CD14-positive monocyte (primary cell): ENCODE data around the gene COL12A1. TPM values are rescaled to one million over a fixed set of nuclear protein-coding genes. Genes with fewer than 3 reads are reported as not detected.

Experiments
- DNase-seq, 3 donors: peaks; one replicate each; pipeline ENCODE4 v3.0.0-alpha.2; 2011 to 2022
- H2AFZ ChIP-seq: 2 replicates; pipeline ENCODE4 v1.6.0; 2012; ENCODE audit warnings: mild to moderate bottlenecking, low read depth, low read length, inconsistent platforms; ENCODE audit not compliant: insufficient read depth, poor library complexity, severe bottlenecking
- H3K27ac ChIP-seq, 2 donors: 1 replicate in 1 of 2; 2 replicates in 1 of 2; pipeline ENCODE4 v1.5.1; 2012 to 2013; ENCODE audit warnings: low read length in 2 of 2, control low read depth in 1 of 2, inconsistent platforms in 1 of 2, low read depth in 1 of 2, mild to moderate bottlenecking in 1 of 2
- H3K27me3 ChIP-seq, 2 donors: one replicate each; pipeline versions ENCODE4 v1.6.0 to v1.6.1; 2011 to 2013; ENCODE audit warnings: low read length in 2 of 2; ENCODE audit not compliant: control insufficient read depth in 2 of 2, insufficient read depth in 2 of 2
- H3K36me3 ChIP-seq, 2 donors: replicated peaks in 1 of 2; 1 replicate in 1 of 2; 2 replicates in 1 of 2; pipeline versions ENCODE4 v1.5.1 to v1.6.1; 2012 to 2013; ENCODE audit warnings: low read length in 2 of 2, control low read depth in 1 of 2, inconsistent platforms in 1 of 2, mild to moderate bottlenecking in 1 of 2; ENCODE audit not compliant: insufficient read depth in 2 of 2, control insufficient read depth in 1 of 2
- H3K4me1 ChIP-seq, 2 donors: 1 replicate in 1 of 2; 2 replicates in 1 of 2; pipeline versions ENCODE4 v1.5.1 to v1.6.1; 2012 to 2013; ENCODE audit warnings: low read length in 2 of 2, control low read depth in 1 of 2, inconsistent platforms in 1 of 2, mild to moderate bottlenecking in 1 of 2, moderate library complexity in 1 of 2; ENCODE audit not compliant: insufficient read depth in 2 of 2, control insufficient read depth in 1 of 2
- H3K4me2 ChIP-seq: replicated peaks from 2 replicates; pipeline ENCODE3; 2012; ENCODE audit warnings: low read length, moderate library complexity, mild to moderate bottlenecking; ENCODE audit not compliant: poor library complexity, severe bottlenecking; ENCODE audit errors: extremely low read depth
- H3K4me3 ChIP-seq, 3 experiments: fragments of 200-600 bp in 1 of 3; sonication (generic) in 1 of 3; replicated peaks in 1 of 3; 1 replicate in 2 of 3; 2 replicates in 1 of 3; pipeline ENCODE4 v1.5.1; 2011 to 2013; ENCODE audit warnings: low read length in 3 of 3, mild to moderate bottlenecking in 3 of 3, control low read depth in 2 of 3, low read depth in 2 of 3, inconsistent platforms in 1 of 3, moderate library complexity in 1 of 3
- H3K79me2 ChIP-seq: 2 replicates; pipeline ENCODE4 v1.6.0; 2012; ENCODE audit warnings: mild to moderate bottlenecking, control low read depth, inconsistent platforms, low read length, moderate library complexity; ENCODE audit not compliant: insufficient read depth
- H3K9ac ChIP-seq: 2 replicates; pipeline ENCODE4 v1.6.0; 2017; ENCODE audit warnings: low read length, mild to moderate bottlenecking; ENCODE audit not compliant: insufficient read depth, poor library complexity, severe bottlenecking
- H3K9me3 ChIP-seq, 2 donors: replicated peaks in 1 of 2; 1 replicate in 1 of 2; 2 replicates in 1 of 2; pipeline versions ENCODE4 v1.5.1 to v1.6.1; 2012 to 2013; ENCODE audit warnings: low read length in 2 of 2, control low read depth in 1 of 2; ENCODE audit not compliant: control insufficient read depth in 1 of 2, insufficient read depth in 1 of 2
- H4K20me1 ChIP-seq: 2 replicates; pipeline ENCODE4 v1.6.0; 2012; ENCODE audit warnings: mild to moderate bottlenecking, low read length, control low read depth, moderate library complexity; ENCODE audit not compliant: insufficient read depth
- H3K27ac Mint-ChIP-seq, 7 donors: one replicate each; pipeline ENCODE4 v1.8.0; 2020; ENCODE audit warnings: mild to moderate bottlenecking in 7 of 7, mixed read lengths in 7 of 7, moderate library complexity in 6 of 7, inconsistent platforms in 2 of 7
- H3K27me3 Mint-ChIP-seq, 3 donors: one replicate each; pipeline ENCODE4 v1.8.0; 2021 to 2022; ENCODE audit warnings: low read depth in 3 of 3, mild to moderate bottlenecking in 3 of 3, mixed read lengths in 3 of 3, moderate library complexity in 3 of 3, inconsistent platforms in 1 of 3
- H3K36me3 Mint-ChIP-seq, 2 donors: one replicate each; pipeline ENCODE4 v1.8.0; 2020; ENCODE audit warnings: mixed read lengths in 2 of 2, inconsistent platforms in 1 of 2, mild to moderate bottlenecking in 1 of 2
- H3K4me1 Mint-ChIP-seq: one replicate; pipeline ENCODE4 v1.8.0; 2020; ENCODE audit warnings: mild to moderate bottlenecking, mixed read lengths
- H3K4me3 Mint-ChIP-seq, 2 donors: one replicate each; pipeline ENCODE4 v1.8.0; 2020; ENCODE audit warnings: mild to moderate bottlenecking in 2 of 2, mixed read lengths in 2 of 2, moderate library complexity in 1 of 2
- H3K9me3 Mint-ChIP-seq, 7 donors: one replicate each; pipeline ENCODE4 v1.8.0; 2020 to 2022; ENCODE audit warnings: mixed read lengths in 7 of 7, mild to moderate bottlenecking in 6 of 7, moderate library complexity in 6 of 7, inconsistent platforms in 2 of 7
- WGBS: methylation state at CpG from one replicate; pipeline ENCODE4 v1.1.5; 2013; ENCODE audit warnings: missing lambda C conversion rate; ENCODE audit not compliant: insufficient coverage; 5-methylcytosine and 5-hydroxymethylcytosine counted together
- intact Hi-C, 2 donors: fragments of 100-400 bp; cut with micrococcal nuclease; formaldehyde crosslinking; loops; one replicate each; pipeline versions ENCODE4 v1.15.0 to v1.15.1; 2023
- polyA plus RNA-seq, 3 donors: library from polyadenylated mRNA; depleted of rRNA in 1 of 3; unstranded in 2 of 3; stranded (reverse) in 1 of 3; fragments of 300-500 nt in 2 of 3; fragments of >200 nt in 1 of 3; fragmentation: Illumina TruSeq in 2 of 3; gene quantifications; 1 replicate in 2 of 3; 2 replicates in 1 of 3; pipeline ENCODE4 v1.2.3, GENCODE V29; 2012 to 2021
- TF ChIP-seq, protein P1 (sequence below): fragments of 200-600 bp; IDR thresholded peaks from one replicate; pipeline ENCODE4 v1.8.0; 2022; ENCODE audit warnings: antibody characterized with exemption, mild to moderate bottlenecking

COL12A1 gene
- polyA plus RNA-seq, 3 donors: not detected

DNA sequence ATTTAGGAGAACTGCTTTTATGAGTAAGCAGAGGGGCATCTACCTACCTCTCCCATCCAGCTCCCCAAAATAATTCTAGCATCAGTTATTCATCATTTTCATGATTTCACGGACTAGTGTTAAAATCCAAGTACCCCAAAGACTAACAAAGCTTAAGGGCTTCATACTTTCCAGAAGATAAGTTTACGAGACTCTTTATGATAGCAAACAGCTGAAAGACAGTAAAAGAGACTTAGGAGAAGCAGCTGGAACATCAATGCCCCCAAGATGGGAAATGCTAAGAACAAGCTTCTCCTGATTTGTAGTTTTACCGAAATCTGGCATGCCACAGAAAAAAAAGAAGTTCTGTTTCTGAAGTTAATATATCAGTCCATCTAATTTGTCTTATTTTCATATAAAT is 70.0 kb downstream of the COL12A1 start:
- no peak overlapping the region for H3K4me3 Mint-ChIP-seq
- no peak overlapping the region for H2AFZ ChIP-seq
- no peaks in the 10 kb centered on the region for H3K36me3 ChIP-seq
- no peak overlapping the region for H3K9ac ChIP-seq
- H3K27me3 Mint-ChIP-seq: no peaks in the 10 kb centered on the region
- no CpG with 5 or more reads among the region's 3 CpGs for WGBS
- DNase-seq: no peak
- no peaks in the 10 kb centered on the region for H3K27me3 ChIP-seq
- H3K4me2 ChIP-seq: no peak overlapping the region
- H3K27ac ChIP-seq: no peak overlapping the region
- H3K4me3 ChIP-seq: no peak overlapping the region
- no peaks in the 10 kb centered on the region for H3K4me1 ChIP-seq
- no peaks in the 10 kb centered on the region for H3K9me3 Mint-ChIP-seq
- H3K36me3 Mint-ChIP-seq: no peaks in the 10 kb centered on the region
- intact Hi-C loops: no loop called here
- no peaks in the 10 kb centered on the region for H4K20me1 ChIP-seq
- H3K27ac Mint-ChIP-seq: no peak overlapping the region
- H3K9me3 ChIP-seq: no peaks in the 10 kb centered on the region
- H3K4me1 Mint-ChIP-seq: no peaks in the 10 kb centered on the region
- H3K79me2 ChIP-seq: no peaks in the 10 kb centered on the region
- TF ChIP-seq, protein P1, sequence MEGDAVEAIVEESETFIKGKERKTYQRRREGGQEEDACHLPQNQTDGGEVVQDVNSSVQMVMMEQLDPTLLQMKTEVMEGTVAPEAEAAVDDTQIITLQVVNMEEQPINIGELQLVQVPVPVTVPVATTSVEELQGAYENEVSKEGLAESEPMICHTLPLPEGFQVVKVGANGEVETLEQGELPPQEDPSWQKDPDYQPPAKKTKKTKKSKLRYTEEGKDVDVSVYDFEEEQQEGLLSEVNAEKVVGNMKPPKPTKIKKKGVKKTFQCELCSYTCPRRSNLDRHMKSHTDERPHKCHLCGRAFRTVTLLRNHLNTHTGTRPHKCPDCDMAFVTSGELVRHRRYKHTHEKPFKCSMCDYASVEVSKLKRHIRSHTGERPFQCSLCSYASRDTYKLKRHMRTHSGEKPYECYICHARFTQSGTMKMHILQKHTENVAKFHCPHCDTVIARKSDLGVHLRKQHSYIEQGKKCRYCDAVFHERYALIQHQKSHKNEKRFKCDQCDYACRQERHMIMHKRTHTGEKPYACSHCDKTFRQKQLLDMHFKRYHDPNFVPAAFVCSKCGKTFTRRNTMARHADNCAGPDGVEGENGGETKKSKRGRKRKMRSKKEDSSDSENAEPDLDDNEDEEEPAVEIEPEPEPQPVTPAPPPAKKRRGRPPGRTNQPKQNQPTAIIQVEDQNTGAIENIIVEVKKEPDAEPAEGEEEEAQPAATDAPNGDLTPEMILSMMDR: no peak

DNA sequence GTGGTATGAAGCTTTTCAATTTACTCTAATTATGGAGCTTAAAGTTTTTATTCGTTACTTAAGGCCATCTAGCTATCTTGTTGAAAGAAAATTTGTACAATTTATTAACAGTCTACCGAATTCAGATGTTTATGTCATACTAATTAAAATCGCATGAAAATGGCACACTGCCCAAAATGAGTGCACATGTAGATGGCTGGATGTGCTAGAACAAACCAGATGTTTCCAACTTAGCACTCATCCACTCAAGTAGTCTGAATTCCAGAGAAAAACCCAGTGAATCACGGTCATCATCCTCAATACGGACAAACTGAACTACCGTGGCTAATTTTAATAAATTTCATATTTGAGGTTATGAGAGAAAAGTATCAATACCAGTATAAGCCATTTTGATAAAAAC is 70.4 kb downstream of the COL12A1 start:
- Histone ChIP-seq H2AFZ (no peak overlapping the region), H3K9ac (no peak overlapping the region), H3K4me3 (no peak overlapping the region), H3K27ac (no peak overlapping the region), H3K79me2 (no peaks in the 10 kb centered on the region), H3K36me3 (no peaks in the 10 kb centered on the region), H3K4me2 (no peak overlapping the region), H3K9me3 (no peaks in the 10 kb centered on the region), H4K20me1 (no peaks in the 10 kb centered on the region), H3K4me1 (no peaks in the 10 kb centered on the region), H3K27me3 (no peaks in the 10 kb centered on the region)
- no peaks in the 10 kb centered on the region for H3K9me3 Mint-ChIP-seq
- no peak overlapping the region for H3K27ac Mint-ChIP-seq
- no peaks in the 10 kb centered on the region for H3K36me3 Mint-ChIP-seq
- no peak for DNase-seq
- intact Hi-C loops: no loop called here
- WGBS: no CpG with 5 or more reads among the region's 6 CpGs
- TF ChIP-seq, protein P1: no peak
- H3K27me3 Mint-ChIP-seq: no peaks in the 10 kb centered on the region
- H3K4me3 Mint-ChIP-seq: no peak overlapping the region
- no peaks in the 10 kb centered on the region for H3K4me1 Mint-ChIP-seq
